ENCODE measurements around the gene PET100.

The PET100 gene

GRCh38 chr19:7679771-7680605 is 50.4 kb downstream of the PET100 start:
- no peak for DNase-seq (ENCODE audit: low read depth)

GRCh38 chr19:7680606-7681339 is 51.2 kb downstream of the PET100 start, which contains the start of gene TRAPPC5:
Gene TRAPPC5 (plus strand): TSS chr19:7680833. CDS start chr19:7682254, 1,421 bp downstream.
- peak; percentile 82 for DNase-seq (ENCODE audit: low read depth)

All from ELR (cell line).